ENCODE data around the gene IL26. TPM values are rescaled to one million over a fixed set of nuclear protein-coding genes. Genes with fewer than 3 reads are reported as not detected.

The IL26 gene, protein sequence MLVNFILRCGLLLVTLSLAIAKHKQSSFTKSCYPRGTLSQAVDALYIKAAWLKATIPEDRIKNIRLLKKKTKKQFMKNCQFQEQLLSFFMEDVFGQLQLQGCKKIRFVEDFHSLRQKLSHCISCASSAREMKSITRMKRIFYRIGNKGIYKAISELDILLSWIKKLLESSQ
- not detected in 5 replicates for total RNA-seq (2022; extraction: Qiagen RNA extraction)

GRCh38 chr12:68225576-68226476 is at the start of gene IL26:
Gene IL26 (minus strand): TSS chr12:68225810. CDS start chr12:68225756, 54 bp downstream.

DNA sequence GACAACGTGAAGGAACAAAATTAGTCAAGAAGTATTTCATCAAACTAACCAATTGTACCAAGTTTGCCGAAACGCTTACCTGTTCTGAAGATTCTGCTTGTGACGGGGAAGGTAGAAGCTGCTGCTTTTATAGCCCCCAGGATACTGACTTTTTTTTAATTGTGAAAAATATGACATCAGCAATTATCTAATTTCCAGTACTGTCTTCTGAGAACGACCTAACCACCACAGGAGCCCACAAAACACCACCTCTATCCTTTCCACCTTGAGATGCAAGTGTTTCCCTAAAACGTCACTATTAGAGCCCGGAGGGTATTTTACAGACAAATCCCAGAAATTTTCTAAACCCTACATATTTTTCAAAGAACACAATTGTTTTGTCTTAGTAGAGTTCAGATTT is 27.9 kb upstream of the IL26 start, which contains the start of gene IL22:
IL22 (minus strand) TSS at position 101 of the 400 bp plus-strand sequence. CDS start 156 bp downstream, outside the sequence.

DNA sequence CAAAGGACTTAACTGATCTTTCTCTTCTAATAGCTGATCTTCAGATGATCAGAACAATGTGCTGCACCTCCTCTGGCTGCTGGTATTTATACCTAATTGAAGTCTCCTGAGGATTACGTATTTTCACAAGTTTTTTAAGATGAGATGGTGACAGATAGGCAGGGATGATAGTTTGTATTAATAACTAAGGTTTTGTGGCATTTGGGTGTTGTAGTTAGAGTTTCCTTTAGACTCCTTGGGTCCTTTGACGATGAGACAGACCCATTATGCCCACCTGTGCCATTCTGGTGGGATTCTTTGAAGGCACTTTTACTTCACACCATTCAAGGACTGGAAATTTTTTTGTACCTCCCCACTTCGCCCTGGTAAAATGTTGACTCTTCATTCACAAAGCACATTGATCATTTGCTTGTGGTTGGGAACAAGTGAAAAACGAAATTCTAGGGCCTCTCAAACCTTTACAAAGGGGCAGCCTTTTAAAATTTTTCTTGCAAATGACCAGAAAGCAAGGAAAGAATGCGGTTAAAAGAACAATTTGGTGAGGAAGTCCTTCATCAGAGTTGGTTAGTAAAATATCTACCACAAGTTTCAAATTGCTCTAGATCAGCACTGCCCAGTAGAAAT is 65.8 kb downstream of the IL26 start, which contains the start of gene IFNG:
IFNG (minus strand) TSS at position 60 of the 624 bp plus-strand sequence. CDS start 125 bp downstream, outside the sequence.

Other genes starting within 250 kb of the IL26 start
- gene IFNG-AS1, start 236.4 kb downstream of the IL26 start, total RNA-seq (2022; extraction: Qiagen RNA extraction) = not detected in 5 replicates
- not detected in 5 replicates for gene IFNG, start 66.1 kb downstream of the IL26 start, total RNA-seq (2022; extraction: Qiagen RNA extraction)
- not detected in 5 replicates for gene IL22, start 27.8 kb upstream of the IL26 start, total RNA-seq (2022; extraction: Qiagen RNA extraction)
- gene MDM1, start 106.6 kb upstream of the IL26 start, total RNA-seq (2022; extraction: Qiagen RNA extraction) = 5.4 to 7.4 TPM (median 6.3 TPM) in 5 replicates